ENCODE data around the gene GALR3. TPM values are rescaled to one million over a fixed set of nuclear protein-coding genes. Genes with fewer than 3 reads are reported as not detected.

GALR3 gene
- total RNA-seq, 1 experiment from 2014 or later = 0.31 TPM

DNA sequence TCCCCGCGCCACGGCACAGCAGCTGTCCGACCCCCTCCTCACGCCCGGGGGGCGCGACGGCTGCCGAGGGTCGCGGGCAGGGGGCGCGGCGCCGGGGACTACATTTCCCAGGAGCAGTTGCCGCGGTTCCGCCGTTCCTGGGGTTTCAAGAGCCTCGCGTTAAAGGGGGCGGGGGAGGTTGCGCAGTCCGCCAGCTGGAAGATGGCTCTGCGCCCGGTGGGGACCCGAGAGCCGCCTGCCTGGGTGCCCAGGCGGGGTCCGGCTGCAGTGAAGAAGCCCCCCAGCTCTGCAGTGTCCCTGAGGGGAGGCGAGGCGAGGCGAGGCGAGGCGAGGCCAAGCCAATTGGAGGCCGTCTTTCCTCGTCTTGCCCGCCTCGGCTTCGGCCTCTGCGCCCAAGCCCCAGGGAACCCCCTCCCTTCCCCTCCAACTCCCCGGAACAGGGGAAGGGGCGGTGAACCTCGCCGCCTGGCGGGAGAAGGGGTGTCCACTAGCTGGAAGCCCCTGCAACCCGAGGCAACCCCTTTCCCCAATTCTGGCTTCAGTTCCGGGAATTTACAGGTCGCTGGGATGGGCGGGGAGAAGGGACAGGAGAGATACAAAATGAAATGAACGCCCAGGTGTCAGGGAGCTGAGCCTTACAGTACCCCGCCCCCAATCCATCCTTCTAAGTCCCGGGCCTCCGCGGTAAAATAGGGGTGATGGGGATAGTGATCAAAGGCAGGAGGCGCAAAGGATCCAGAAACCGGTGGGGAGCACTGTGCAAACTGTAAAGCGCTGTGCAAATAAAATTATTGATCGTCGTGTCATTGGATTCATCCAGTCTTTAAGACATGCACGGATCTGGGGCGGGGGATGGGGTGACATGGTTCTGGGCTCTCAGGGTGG, 20.6 kb upstream of the GALR3 start:
- H3K27ac ChIP-seq = no peak overlapping the region
- peak overlapping the region; percentile 94 for H2AFZ ChIP-seq
- peak; percentile 51 to 52 for DNase-seq
- peaks cover 16% of the 10 kb centered on the region for H4K20me1 ChIP-seq (ENCODE audit: insufficient read depth)
- peaks cover 23% of the 10 kb centered on the region for H3K79me2 ChIP-seq (ENCODE audit: low read depth)
- H3K4me1 ChIP-seq (replicated peaks; ENCODE audit: insufficient read depth) = peaks cover 13% of the 10 kb centered on the region
- peak overlapping the region; percentile 95 for H3K4me2 ChIP-seq
- no peaks in the 10 kb centered on the region for H3K9me3 ChIP-seq (ENCODE audit: insufficient read depth, low read depth)
- H3K9me2 ChIP-seq (ENCODE audit: insufficient read depth) = no peaks in the 10 kb centered on the region
- peak overlapping the region; percentile 99 for H3K4me3 ChIP-seq
- TF ChIP-seq, protein P1, sequence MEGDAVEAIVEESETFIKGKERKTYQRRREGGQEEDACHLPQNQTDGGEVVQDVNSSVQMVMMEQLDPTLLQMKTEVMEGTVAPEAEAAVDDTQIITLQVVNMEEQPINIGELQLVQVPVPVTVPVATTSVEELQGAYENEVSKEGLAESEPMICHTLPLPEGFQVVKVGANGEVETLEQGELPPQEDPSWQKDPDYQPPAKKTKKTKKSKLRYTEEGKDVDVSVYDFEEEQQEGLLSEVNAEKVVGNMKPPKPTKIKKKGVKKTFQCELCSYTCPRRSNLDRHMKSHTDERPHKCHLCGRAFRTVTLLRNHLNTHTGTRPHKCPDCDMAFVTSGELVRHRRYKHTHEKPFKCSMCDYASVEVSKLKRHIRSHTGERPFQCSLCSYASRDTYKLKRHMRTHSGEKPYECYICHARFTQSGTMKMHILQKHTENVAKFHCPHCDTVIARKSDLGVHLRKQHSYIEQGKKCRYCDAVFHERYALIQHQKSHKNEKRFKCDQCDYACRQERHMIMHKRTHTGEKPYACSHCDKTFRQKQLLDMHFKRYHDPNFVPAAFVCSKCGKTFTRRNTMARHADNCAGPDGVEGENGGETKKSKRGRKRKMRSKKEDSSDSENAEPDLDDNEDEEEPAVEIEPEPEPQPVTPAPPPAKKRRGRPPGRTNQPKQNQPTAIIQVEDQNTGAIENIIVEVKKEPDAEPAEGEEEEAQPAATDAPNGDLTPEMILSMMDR (conservative IDR thresholded peaks at IDR 0.05) = 0 out of 2 replicates have a peak, but pooled peaks have one; percentile 20
- TF ChIP-seq EZH2 (IDR thresholded peaks at IDR 0.05; ENCODE audit: low read depth) = no peak
- H3K36me3 ChIP-seq (ENCODE audit: low read depth) = no peaks in the 10 kb centered on the region
- POLR2A ChIA-PET (ENCODE audit: unreplicated experiment) = interaction anchor here (0.7 to 0.9 kb wide), 2 partner anchors 41 to 50 kb away, joined by 5 to 8 read pairs; partner anchors contain the start of gene ANKRD54
- no TSS peak for BruUV-seq (replicated peaks)
- H3F3A ChIP-seq (ENCODE audit: insufficient read depth, low read depth) = peaks cover 43% of the 10 kb centered on the region; the same call in 1 of the 2 replicates
- intact Hi-C loops (cut with micrococcal nuclease; ENCODE audit: unreplicated experiment) = loop anchor here (1.0 kb wide), 1 partner anchor 50 kb away; no protein-coding TSS in a partner anchor
- CTCF ChIA-PET = interaction anchor here (0.6 kb wide), 2 partner anchors 27 to 184 kb away, joined by 3 read pairs; no protein-coding TSS in a partner anchor
- no peaks in the 10 kb centered on the region for H3K27me3 ChIP-seq (ENCODE audit: insufficient read depth, low read depth)

- H3K4me2 ChIP-seq = peak overlapping the region; percentile 95
- peaks cover 14% of the 10 kb centered on the region for H3K4me1 ChIP-seq (replicated peaks; ENCODE audit: insufficient read depth)
- BruUV-seq (replicated peaks) = no TSS peak
- H3K79me2 ChIP-seq (ENCODE audit: low read depth) = peaks cover 23% of the 10 kb centered on the region
- peak overlapping the region; percentile 99 for H3K4me3 ChIP-seq
- TF ChIP-seq EZH2 (IDR thresholded peaks at IDR 0.05; ENCODE audit: low read depth) = no peak
- TF ChIP-seq, protein P1 (conservative IDR thresholded peaks at IDR 0.05) = no peak
- intact Hi-C loops (cut with micrococcal nuclease; ENCODE audit: unreplicated experiment) = loop anchor here (1.0 kb wide), 1 partner anchor 51 kb away; no protein-coding TSS in a partner anchor
- no peaks in the 10 kb centered on the region for H3K36me3 ChIP-seq (ENCODE audit: low read depth)
- H3K9me3 ChIP-seq (ENCODE audit: insufficient read depth, low read depth) = no peaks in the 10 kb centered on the region
- POLR2A ChIA-PET (ENCODE audit: unreplicated experiment) = no interaction called here
- H3K9me2 ChIP-seq (ENCODE audit: insufficient read depth) = no peaks in the 10 kb centered on the region
- H3K27ac ChIP-seq = no peak overlapping the region
- H3F3A ChIP-seq (ENCODE audit: insufficient read depth, low read depth) = peaks cover 43% of the 10 kb centered on the region; the same call in 1 of the 2 replicates
- no peak overlapping the region for H2AFZ ChIP-seq
- no peaks in the 10 kb centered on the region for H3K27me3 ChIP-seq (ENCODE audit: insufficient read depth, low read depth)
- H4K20me1 ChIP-seq (ENCODE audit: insufficient read depth) = peaks cover 16% of the 10 kb centered on the region
- no peak for DNase-seq
- CTCF ChIA-PET = interaction anchor here (0.6 kb wide), 2 partner anchors 27 to 185 kb away, joined by 3 read pairs; no protein-coding TSS in a partner anchor
Observed at GRCh38 chr22:37803195-37803638, 20.0 kb upstream of the GALR3 start.

GRCh38 chr22:37803639-37804351, 19.4 kb upstream of the GALR3 start:
- H3K9me3 ChIP-seq (ENCODE audit: insufficient read depth, low read depth) = no peaks in the 10 kb centered on the region

More at GRCh38 chr22:37803639-37804351, 19.4 kb upstream of the GALR3 start:
- Histone ChIP-seq H3K4me3 (peak overlapping the region; percentile 100), H3K4me2 (peak overlapping the region; percentile 95), H3K27ac (no peak overlapping the region), H3K4me1 (replicated peaks; ENCODE audit: insufficient read depth) (peaks cover 18% of the 10 kb centered on the region), H3F3A (ENCODE audit: insufficient read depth, low read depth) (peaks cover 45% of the 10 kb centered on the region; the same call in 1 of the 2 replicates), H4K20me1 (ENCODE audit: insufficient read depth) (peaks cover 16% of the 10 kb centered on the region), H3K27me3 (ENCODE audit: insufficient read depth, low read depth) (no peaks in the 10 kb centered on the region), H3K36me3 (ENCODE audit: low read depth) (no peaks in the 10 kb centered on the region), H3K79me2 (ENCODE audit: low read depth) (peaks cover 29% of the 10 kb centered on the region), H2AFZ (peak overlapping the region; percentile 46), H3K9me2 (ENCODE audit: insufficient read depth) (no peaks in the 10 kb centered on the region)
- intact Hi-C loops (cut with micrococcal nuclease; ENCODE audit: unreplicated experiment) = loop anchor here (1.0 to 2.0 kb wide), 3 partner anchors 19 to 117 kb away; partner anchors contain the start of gene NOL12
- no TSS peak for BruUV-seq (replicated peaks)
- DNase-seq = no peak
- TF ChIP-seq, protein P1 (conservative IDR thresholded peaks at IDR 0.05) = no peak
- no peak for TF ChIP-seq EZH2 (IDR thresholded peaks at IDR 0.05; ENCODE audit: low read depth)
- CTCF ChIA-PET = no interaction called here
- POLR2A ChIA-PET (ENCODE audit: unreplicated experiment) = no interaction called here
